Mesendoderm (in vitro differentiated cells): ENCODE data around the gene JPH3. TPM values are rescaled to one million over a fixed set of nuclear protein-coding genes. Genes with fewer than 3 reads are reported as not detected.

Experiments used
- DNase-seq: peaks from one replicate; pipeline ENCODE4 v3.0.0; 2013
- H2AK5ac ChIP-seq: 2 replicates; pipeline ENCODE4 v1.6.1; 2013; ENCODE audit warnings: low read length, inconsistent platforms
- H2BK120ac ChIP-seq: 2 replicates; pipeline ENCODE4 v1.6.1; 2013; ENCODE audit warnings: low read depth, mild to moderate bottlenecking, low read length, moderate library complexity, mixed read lengths
- H2BK15ac ChIP-seq: replicated peaks from 2 replicates; pipeline ENCODE4 v1.6.1; 2013; ENCODE audit warnings: low read depth, mild to moderate bottlenecking, moderate library complexity
- H2BK5ac ChIP-seq: 2 replicates; pipeline ENCODE4 v1.6.1; 2013; ENCODE audit warnings: low read length, inconsistent platforms
- H3K18ac ChIP-seq: 2 replicates; pipeline ENCODE4 v1.6.1; 2013; ENCODE audit warnings: mild to moderate bottlenecking, low read length, mixed read lengths
- H3K23ac ChIP-seq: one replicate; pipeline ENCODE4 v1.6.1; 2013; ENCODE audit warnings: low read length
- H3K27ac ChIP-seq: 2 replicates; pipeline ENCODE4 v1.5.1; 2013; ENCODE audit warnings: low read depth, mild to moderate bottlenecking, inconsistent platforms, low read length, moderate library complexity
- H3K27me3 ChIP-seq: 2 replicates; pipeline ENCODE4 v1.6.1; 2013; ENCODE audit warnings: low read length, control low read depth, mild to moderate bottlenecking, inconsistent platforms; ENCODE audit not compliant: insufficient read depth, poor library complexity
- H3K36me3 ChIP-seq: 2 replicates; pipeline ENCODE4 v1.6.1; 2013; ENCODE audit warnings: low read length, inconsistent platforms; ENCODE audit not compliant: control insufficient read depth, insufficient read depth
- H3K4ac ChIP-seq: one replicate; pipeline ENCODE4 v1.6.1; 2013; ENCODE audit warnings: low read depth, mild to moderate bottlenecking, low read length, moderate library complexity
- H3K4me1 ChIP-seq: 2 replicates; pipeline ENCODE4 v1.6.1; 2013; ENCODE audit warnings: low read depth, low read length, inconsistent platforms; ENCODE audit not compliant: control insufficient read depth
- H3K4me2 ChIP-seq: 2 replicates; pipeline ENCODE4 v1.6.1; 2013; ENCODE audit warnings: low read length
- H3K4me3 ChIP-seq: 2 replicates; pipeline ENCODE4 v1.5.1; 2013; ENCODE audit warnings: mild to moderate bottlenecking, low read length
- H3K56ac ChIP-seq: one replicate; pipeline ENCODE4 v1.6.1; 2013; ENCODE audit warnings: low read length
- H3K79me1 ChIP-seq: 2 replicates; pipeline ENCODE4 v1.6.1; 2013; ENCODE audit warnings: low read length, inconsistent platforms
- H3K79me2 ChIP-seq: 2 replicates; pipeline ENCODE4 v1.6.1; 2013; ENCODE audit warnings: mild to moderate bottlenecking, low read length; ENCODE audit not compliant: control insufficient read depth, insufficient read depth
- H3K9ac ChIP-seq: 2 replicates; pipeline ENCODE4 v1.6.1; 2013; ENCODE audit warnings: low read length, inconsistent platforms
- H4K5ac ChIP-seq: one replicate; pipeline ENCODE4 v1.6.1; 2013; ENCODE audit warnings: low read length
- H4K8ac ChIP-seq: one replicate; pipeline ENCODE4 v1.6.1; 2013; ENCODE audit warnings: low read depth, mild to moderate bottlenecking, control low read depth, low read length, moderate library complexity
- WGBS: extraction: QIAGEN DNeasy Blood & Tissue Kit; methylation state at CpG from one replicate; pipeline ENCODE4 v1.1.7; 2013; ENCODE audit warnings: low lambda C conversion rate, missing lambda C conversion rate; ENCODE audit not compliant: insufficient coverage; ENCODE audit errors: extremely low coverage; 5-methylcytosine and 5-hydroxymethylcytosine counted together
- polyA plus RNA-seq, 2 experiments: library from polyadenylated mRNA; stranded (reverse); fragments of 200-250 nt; gene quantifications; one replicate each; pipeline ENCODE4 v1.2.3, GENCODE V29; 2013

The JPH3 gene
- 9.3 TPM for polyA plus RNA-seq (2013, experiment 1 of 2)
- polyA plus RNA-seq (2013, experiment 2 of 2), result 10.2 TPM

- H3K9ac ChIP-seq, result peak within 1 kb of the TSS; percentile 88
- H3K4me1 ChIP-seq, result no peaks in the 10 kb centered on the region
- H3K18ac ChIP-seq, result peak within 1 kb of the TSS; percentile 71
- H4K5ac ChIP-seq, result no peak within 1 kb of the TSS
- H3K56ac ChIP-seq, result peak within 1 kb of the TSS; percentile 88
- H3K23ac ChIP-seq, result peak within 1 kb of the TSS; percentile 72
- no peak within 1 kb of the TSS for H2BK120ac ChIP-seq
- no peak within 1 kb of the TSS for H4K8ac ChIP-seq
- H3K4me2 ChIP-seq, result peak within 1 kb of the TSS; percentile 91
- no CpG with 5 or more reads among the region's 122 CpGs for WGBS
- peak within 1 kb of the TSS; percentile 81 for H3K4ac ChIP-seq
- no peaks in the 10 kb centered on the region for H3K27me3 ChIP-seq
- H2BK5ac ChIP-seq, result no peak within 1 kb of the TSS
- no peak within 1 kb of the TSS for H2AK5ac ChIP-seq
- no peaks in the 10 kb centered on the region for H3K36me3 ChIP-seq
- H3K79me1 ChIP-seq, result peaks cover 6% of the 10 kb centered on the region
- H2BK15ac ChIP-seq, result no peak within 1 kb of the TSS
- peak; percentile 61 for DNase-seq
- H3K79me2 ChIP-seq, result no peaks in the 10 kb centered on the region
- H3K27ac ChIP-seq, result no peak within 1 kb of the TSS
- peak within 1 kb of the TSS; percentile 87 for H3K4me3 ChIP-seq
Measured at GRCh38 chr16:87602001-87602775, at the start of gene JPH3. JPH3 (plus strand) TSS chr16:87602508; CDS start chr16:87603147, 639 bp downstream.

- no peak overlapping the region for H2AK5ac ChIP-seq
- H3K23ac ChIP-seq, result no peak overlapping the region
- no peak overlapping the region for H3K4me2 ChIP-seq
- no peak overlapping the region for H3K27ac ChIP-seq
- no peaks in the 10 kb centered on the region for H3K4me1 ChIP-seq
- H3K36me3 ChIP-seq, result no peaks in the 10 kb centered on the region
- H4K5ac ChIP-seq, result no peak overlapping the region
- H3K79me1 ChIP-seq, result no peaks in the 10 kb centered on the region
- H3K9ac ChIP-seq, result no peak overlapping the region
- DNase-seq, result peak; percentile 32
- no peaks in the 10 kb centered on the region for H3K79me2 ChIP-seq
- no peaks in the 10 kb centered on the region for H3K27me3 ChIP-seq
- no peak overlapping the region for H3K56ac ChIP-seq
- H3K4me3 ChIP-seq, result no peak overlapping the region
- no peak overlapping the region for H2BK15ac ChIP-seq
- H3K4ac ChIP-seq, result no peak overlapping the region
- no peak overlapping the region for H3K18ac ChIP-seq
- WGBS, result no CpG with 5 or more reads among the region's 18 CpGs
- no peak overlapping the region for H2BK120ac ChIP-seq
- no peak overlapping the region for H2BK5ac ChIP-seq
- H4K8ac ChIP-seq, result no peak overlapping the region
Measured at GRCh38 chr16:87552772-87553573, 49.3 kb upstream of the JPH3 start.

GRCh38 chr16:87554754-87555427, 47.4 kb upstream of the JPH3 start:
- Histone ChIP-seq H3K4me1 (no peaks in the 10 kb centered on the region), H3K79me2 (no peaks in the 10 kb centered on the region), H2AK5ac (no peak overlapping the region), H3K9ac (no peak overlapping the region), H3K27ac (no peak overlapping the region), H3K23ac (no peak overlapping the region), H3K27me3 (no peaks in the 10 kb centered on the region), H3K4me3 (no peak overlapping the region), H3K18ac (no peak overlapping the region), H3K4me2 (no peak overlapping the region), H3K79me1 (no peaks in the 10 kb centered on the region), H4K8ac (no peak overlapping the region), H4K5ac (no peak overlapping the region), H2BK120ac (no peak overlapping the region), H2BK15ac (no peak overlapping the region), H2BK5ac (no peak overlapping the region), H3K56ac (no peak overlapping the region), H3K36me3 (no peaks in the 10 kb centered on the region), H3K4ac (no peak overlapping the region)
- no peak for DNase-seq
- WGBS, result no CpG with 5 or more reads among the region's 22 CpGs

- no peak overlapping the region for H3K56ac ChIP-seq
- H4K8ac ChIP-seq, result no peak overlapping the region
- no peak for DNase-seq
- H2BK5ac ChIP-seq, result no peak overlapping the region
- H3K4me1 ChIP-seq, result no peaks in the 10 kb centered on the region
- H3K18ac ChIP-seq, result no peak overlapping the region
- H4K5ac ChIP-seq, result no peak overlapping the region
- no peaks in the 10 kb centered on the region for H3K27me3 ChIP-seq
- no CpG with 5 or more reads among the region's 17 CpGs for WGBS
- no peaks in the 10 kb centered on the region for H3K79me1 ChIP-seq
- H3K27ac ChIP-seq, result no peak overlapping the region
- no peak overlapping the region for H2BK120ac ChIP-seq
- H3K36me3 ChIP-seq, result no peaks in the 10 kb centered on the region
- no peak overlapping the region for H3K23ac ChIP-seq
- H3K4me2 ChIP-seq, result no peak overlapping the region
- H3K4ac ChIP-seq, result no peak overlapping the region
- H3K4me3 ChIP-seq, result no peak overlapping the region
- H2AK5ac ChIP-seq, result no peak overlapping the region
- H3K9ac ChIP-seq, result no peak overlapping the region
- no peak overlapping the region for H2BK15ac ChIP-seq
- no peaks in the 10 kb centered on the region for H3K79me2 ChIP-seq
Measured at GRCh38 chr16:87555647-87556046, 46.7 kb upstream of the JPH3 start.

GRCh38 chr16:87556941-87557459, 45.3 kb upstream of the JPH3 start:
- H3K9ac ChIP-seq, result no peak overlapping the region
- H3K79me2 ChIP-seq, result no peaks in the 10 kb centered on the region
- no peak overlapping the region for H3K27ac ChIP-seq
- no peaks in the 10 kb centered on the region for H3K36me3 ChIP-seq
- no peak overlapping the region for H3K4me3 ChIP-seq
- no peak overlapping the region for H3K18ac ChIP-seq
- no peak overlapping the region for H2BK15ac ChIP-seq
- H3K56ac ChIP-seq, result no peak overlapping the region
- H3K4me1 ChIP-seq, result no peaks in the 10 kb centered on the region
- no CpG with 5 or more reads among the region's 7 CpGs for WGBS
- H3K4me2 ChIP-seq, result no peak overlapping the region
- no peak overlapping the region for H3K23ac ChIP-seq
- H3K79me1 ChIP-seq, result no peaks in the 10 kb centered on the region
- H3K27me3 ChIP-seq, result no peaks in the 10 kb centered on the region
- H2BK5ac ChIP-seq, result no peak overlapping the region
- no peak overlapping the region for H2BK120ac ChIP-seq
- no peak overlapping the region for H4K8ac ChIP-seq
- no peak for DNase-seq
- no peak overlapping the region for H2AK5ac ChIP-seq
- no peak overlapping the region for H3K4ac ChIP-seq
- H4K5ac ChIP-seq, result no peak overlapping the region
